T-helper 22 cell (primary cell): ENCODE results near the gene HECW1.
"Not testable (repeated sequence)": the region's sequence is repeated elsewhere in the genome, so short reads cannot be mapped to it uniquely, and the experiment has no call there.

ENCODE experiments used
- DNase-seq: peaks from one replicate; pipeline ENCODE4 v3.0.0-alpha.2; 2020; ENCODE audit warnings: low read depth

Gene HECW1

DNA sequence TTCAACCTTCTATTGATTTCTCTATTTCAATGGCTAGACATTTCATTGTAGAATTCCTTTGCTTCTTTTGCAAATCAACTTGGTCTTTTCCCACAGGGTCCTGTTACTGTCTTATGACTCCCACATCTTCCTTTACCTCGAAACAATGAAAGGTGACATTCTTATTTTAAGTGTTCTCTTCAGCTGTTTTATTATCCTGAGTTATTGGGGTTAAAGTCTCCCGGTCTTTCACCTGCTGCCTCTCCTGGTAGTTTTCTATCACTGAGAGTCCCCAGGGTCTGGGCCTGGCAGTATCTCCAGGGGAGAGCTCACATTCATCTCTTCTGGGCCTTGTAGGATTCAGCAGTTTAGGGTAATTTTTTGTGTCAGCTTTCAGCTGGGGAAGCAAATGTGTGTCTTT, 95.8 kb downstream of the HECW1 start:
- no peak for DNase-seq

DNA sequence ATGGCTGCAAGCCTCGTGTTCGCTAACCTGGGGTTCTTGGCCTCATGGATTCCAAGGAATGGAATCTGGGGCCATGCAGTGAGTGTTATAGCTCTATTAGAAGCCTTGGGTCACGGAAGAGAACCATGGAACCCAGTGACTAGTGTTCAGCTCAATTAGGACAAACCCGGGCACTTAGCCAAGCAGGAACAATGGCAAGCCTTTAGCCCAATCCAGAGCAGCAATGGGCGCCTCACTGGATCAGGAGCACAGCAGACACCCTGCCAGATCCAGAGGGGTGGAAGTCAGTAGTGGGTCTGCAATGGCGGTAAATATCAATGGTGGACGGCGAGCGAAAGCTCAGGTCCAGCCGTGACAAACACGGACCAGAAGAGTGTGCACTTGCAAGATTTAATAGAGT, 98.1 kb downstream of the HECW1 start:
- not testable (repeated sequence) for DNase-seq

DNA sequence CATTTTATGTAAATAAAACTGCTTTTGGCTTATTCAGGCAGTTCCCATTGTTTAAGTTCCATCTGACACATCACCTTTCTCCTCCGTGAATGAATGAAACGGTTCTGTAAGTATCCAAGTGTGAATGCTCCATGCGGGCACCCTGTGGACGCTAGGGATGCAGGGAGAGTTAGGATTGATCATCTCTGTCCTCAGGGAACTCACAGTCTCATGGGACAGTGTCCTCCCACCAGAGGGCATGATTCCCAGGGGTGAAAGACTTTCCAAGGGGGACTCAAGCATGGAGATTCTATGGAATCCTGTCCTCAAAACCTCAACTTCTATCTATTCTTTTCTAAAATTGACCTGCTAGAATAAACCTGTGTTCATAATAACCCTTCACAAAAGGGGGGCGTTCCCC, 98.8 kb downstream of the HECW1 start:
- DNase-seq, result no peak

- DNase-seq, result no peak
These were observed 99.2 kb downstream of the HECW1 start for GRCh38 chr7:43211693-43212092.

- DNase-seq, result no peak
These were observed 100.5 kb downstream of the HECW1 start for GRCh38 chr7:43212921-43213320.

- DNase-seq, result no peak
These were observed 102.6 kb downstream of the HECW1 start for GRCh38 chr7:43215061-43215460.

- DNase-seq, result no peak
These were observed 104.6 kb downstream of the HECW1 start for GRCh38 chr7:43217055-43217454.

DNA sequence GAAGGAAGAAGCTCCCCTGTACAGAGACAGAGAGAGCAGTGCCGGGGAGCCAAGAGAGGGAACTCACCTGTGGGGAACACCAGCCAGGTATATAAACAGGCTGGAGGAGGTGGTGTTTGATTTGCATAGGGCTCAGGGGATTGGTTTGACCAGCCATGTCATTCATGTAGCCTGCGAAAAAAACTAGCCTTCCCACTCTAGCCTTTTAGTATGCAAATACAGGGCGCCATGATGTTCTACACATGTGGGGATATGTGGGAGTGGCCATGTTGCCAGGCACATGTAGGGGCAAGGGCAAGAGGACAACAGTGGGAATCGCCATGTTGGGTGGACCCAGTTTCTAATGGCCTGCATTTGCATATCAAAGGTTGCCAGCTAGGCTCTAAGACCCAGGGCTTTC, 106.5 kb downstream of the HECW1 start:
- not testable (repeated sequence) for DNase-seq

- no peak for DNase-seq
These were observed 107.8 kb downstream of the HECW1 start for GRCh38 chr7:43220250-43220649.

DNA sequence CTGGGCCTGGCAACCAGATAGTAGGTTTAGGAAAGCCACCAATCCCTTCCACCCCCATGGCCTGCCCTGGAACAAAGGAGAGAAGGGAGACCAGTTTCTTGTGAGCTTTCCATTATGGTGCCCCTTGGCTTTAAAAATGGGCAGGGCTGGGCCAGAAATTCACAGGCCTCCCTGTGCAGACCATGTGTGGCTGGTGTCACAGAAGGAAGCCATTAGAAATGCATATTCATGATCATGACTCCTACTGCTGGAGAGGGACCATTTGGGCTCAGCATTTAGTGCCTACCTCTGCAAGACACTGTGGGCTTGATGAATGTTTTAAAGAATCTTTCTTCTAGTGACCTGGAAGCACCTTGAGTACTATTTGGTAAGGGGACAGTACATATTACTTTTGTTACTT, 108.3 kb downstream of the HECW1 start:
- DNase-seq, result no peak

GRCh38 chr7:43229801-43230200, 117.4 kb downstream of the HECW1 start:
- no peak for DNase-seq

GRCh38 chr7:43232366-43232765, 119.9 kb downstream of the HECW1 start:
- no peak for DNase-seq

GRCh38 chr7:43234073-43234472, 121.6 kb downstream of the HECW1 start:
- DNase-seq, result no peak

- DNase-seq, result no peak
These were observed 122.5 kb downstream of the HECW1 start for GRCh38 chr7:43234968-43235367.

DNA sequence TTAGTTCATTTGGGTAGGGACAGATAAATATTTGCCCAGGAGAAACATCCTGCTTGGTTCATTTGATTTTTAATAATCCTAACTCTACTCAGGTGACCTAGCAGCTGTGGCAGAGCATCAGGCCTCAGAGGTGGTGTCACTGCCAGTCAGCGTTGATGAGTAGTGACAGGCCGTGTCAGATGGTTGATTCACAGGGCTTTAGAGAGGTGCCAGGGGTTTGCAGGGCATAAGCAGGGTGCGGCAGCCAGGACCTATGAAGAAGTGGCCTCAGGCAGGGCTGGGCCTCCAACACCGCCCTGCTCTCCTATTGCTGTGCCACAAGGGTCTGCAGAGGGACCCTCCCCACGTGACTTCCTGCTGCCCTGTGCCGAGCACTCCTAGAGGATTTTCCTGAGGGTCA, 128.1 kb downstream of the HECW1 start:
- no peak for DNase-seq

GRCh38 chr7:43242628-43243255, 130.3 kb downstream of the HECW1 start:
- DNase-seq, result no peak

DNA sequence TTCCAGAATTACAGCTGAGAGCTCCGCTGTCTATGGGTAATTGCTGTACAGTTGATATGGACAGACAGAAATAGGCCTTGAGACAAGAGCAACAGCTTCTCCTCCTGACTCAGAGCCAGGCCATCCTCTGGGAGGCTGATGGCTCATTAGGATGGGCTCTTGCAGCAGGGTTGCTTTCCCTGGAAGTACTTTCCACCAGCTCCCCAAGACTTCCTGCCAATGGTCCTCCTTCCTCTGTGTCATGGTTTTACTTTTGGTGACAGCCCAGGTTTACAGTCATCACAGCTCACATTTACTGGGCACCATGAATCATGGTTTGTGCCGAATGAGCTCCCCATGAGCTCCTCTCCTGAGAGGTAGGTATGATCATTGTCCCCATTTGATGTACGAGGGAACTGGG, 131.8 kb downstream of the HECW1 start:
- no peak for DNase-seq

- no peak for DNase-seq
These were observed 132.3 kb downstream of the HECW1 start for GRCh38 chr7:43244784-43245183.

- no peak for DNase-seq
These were observed 135.3 kb downstream of the HECW1 start for GRCh38 chr7:43247757-43248156.

- DNase-seq, result no peak
These were observed 136.1 kb downstream of the HECW1 start for GRCh38 chr7:43248553-43248952.

DNA sequence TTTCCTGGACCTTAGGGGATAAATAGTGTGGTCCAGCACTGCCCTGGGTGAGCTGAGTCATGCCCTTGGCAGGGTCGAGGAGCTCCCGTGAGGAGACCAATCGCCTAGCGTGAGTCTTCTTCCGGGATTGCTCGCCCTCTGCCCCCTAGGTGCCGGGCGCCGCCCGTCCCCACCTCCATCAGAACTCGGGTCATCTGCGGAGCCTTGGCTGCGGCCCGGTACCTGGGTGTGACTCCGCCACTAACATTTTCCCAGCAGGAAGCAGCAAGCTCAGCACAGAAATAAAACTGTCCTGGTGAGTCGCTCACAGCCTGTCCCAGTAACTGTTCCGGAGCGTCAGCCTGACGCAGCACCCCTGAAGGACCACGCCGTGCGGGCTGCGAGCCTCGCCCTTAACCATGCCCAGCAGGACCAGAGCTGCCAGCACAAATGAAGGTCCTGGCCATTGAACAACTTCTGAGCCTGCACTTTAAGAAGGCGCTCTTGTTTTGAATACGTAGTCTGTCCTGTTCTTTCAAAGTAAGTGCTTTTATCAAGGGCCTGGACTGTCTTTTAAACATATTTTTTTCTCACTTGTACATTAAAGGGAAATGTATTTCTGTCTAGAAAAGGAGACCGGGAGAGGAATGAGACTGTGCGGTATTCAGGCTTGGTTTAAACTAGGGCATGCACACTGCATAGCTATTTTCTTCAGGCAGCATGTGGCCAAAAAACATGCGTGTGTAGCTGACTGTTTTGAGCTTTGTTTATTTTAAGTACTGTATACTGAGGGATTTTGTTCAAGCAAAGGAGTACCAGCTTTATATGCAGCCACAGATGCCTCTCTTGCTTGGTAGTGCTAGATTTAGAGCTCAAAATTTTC, 136.7 kb downstream of the HECW1 start:
- no peak for DNase-seq

- DNase-seq, result no peak
These were observed 137.3 kb downstream of the HECW1 start for GRCh38 chr7:43249823-43250145.

- peak; percentile 7 for DNase-seq
These were observed 148.8 kb downstream of the HECW1 start for GRCh38 chr7:43260980-43261878.
